SK-MEL-5 (cell line): ENCODE measurements around the gene HLTF. TPM values are rescaled to one million over a fixed set of nuclear protein-coding genes. Genes with fewer than 3 reads are reported as not detected.

ENCODE experiments used
- DNase-seq: peaks from one replicate; pipeline ENCODE4 v3.0.0-alpha.2; 2016; ENCODE audit warnings: low read depth, low spot score
- in situ Hi-C: cut with HindIII; loops from 2 replicates; pipeline ENCODE4 v1.10.0; 2016; ENCODE audit warnings: low sequenced_read_pairs, high pct_unique_total_duplicates, low pct_unique_long_range_greater_than_20kb
- total RNA-seq: library from RNA; depleted of rRNA; stranded (reverse); fragments of >200 nt; shearing (Covaris generic); gene quantifications from 2 replicates; pipeline ENCODE4 v1.2.3, GENCODE V29; 2014

HLTF gene
- total RNA-seq, 1 experiment from 2014 or later: 78.6 TPM

- in situ Hi-C loops: no loop called here
- no peak for DNase-seq
These were observed 4.6 kb upstream of the HLTF start for GRCh38 chr3:149090907-149091306.

- in situ Hi-C loops: no loop called here
- no peak for DNase-seq
These were observed 4.1 kb upstream of the HLTF start for GRCh38 chr3:149090461-149090860.

- in situ Hi-C loops: no loop called here
- DNase-seq: no peak
These were observed 3.1 kb upstream of the HLTF start for GRCh38 chr3:149089395-149089794.

- in situ Hi-C loops: no loop called here
- no peak for DNase-seq
These were observed 875 bp upstream of the HLTF start for GRCh38 chr3:149087208-149087607.

- in situ Hi-C loops: no loop called here
- DNase-seq: peak; percentile 40
These were observed 503 bp downstream of the HLTF start for GRCh38 chr3:149085828-149086231.

- no peak for DNase-seq
- in situ Hi-C loops: no loop called here
These were observed 4.6 kb downstream of the HLTF start for GRCh38 chr3:149081772-149082171.

- no peak for DNase-seq
- in situ Hi-C loops: no loop called here
These were observed 5.6 kb downstream of the HLTF start for GRCh38 chr3:149080699-149081091.

- no peak for DNase-seq
- in situ Hi-C loops: no loop called here
These were observed 6.2 kb downstream of the HLTF start for GRCh38 chr3:149080011-149080698.

- in situ Hi-C loops: no loop called here
- DNase-seq: no peak
These were observed 8.7 kb downstream of the HLTF start for GRCh38 chr3:149077628-149078027.

GRCh38 chr3:149067883-149068282 lies 18.4 kb downstream of the HLTF start:
- in situ Hi-C loops: no loop called here
- no peak for DNase-seq

GRCh38 chr3:149061776-149062175 lies 24.6 kb downstream of the HLTF start:
- in situ Hi-C loops: no loop called here
- DNase-seq: no peak

- in situ Hi-C loops: no loop called here
- no peak for DNase-seq
These were observed 27.7 kb downstream of the HLTF start for GRCh38 chr3:149058602-149059001.

GRCh38 chr3:149058198-149058597 lies 28.1 kb downstream of the HLTF start:
- in situ Hi-C loops: no loop called here
- DNase-seq: no peak

- no peak for DNase-seq
- in situ Hi-C loops: no loop called here
These were observed 30.8 kb downstream of the HLTF start for GRCh38 chr3:149055575-149055974.

GRCh38 chr3:149044339-149045083 lies 41.8 kb downstream of the HLTF start:
- in situ Hi-C loops: no loop called here
- no peak for DNase-seq

GRCh38 chr3:149042789-149043386 lies 43.4 kb downstream of the HLTF start:
- in situ Hi-C loops: no loop called here
- no peak for DNase-seq

- in situ Hi-C loops: no loop called here
- DNase-seq: no peak
These were observed 48.0 kb downstream of the HLTF start for GRCh38 chr3:149038322-149038721.

GRCh38 chr3:149037684-149038083 lies 48.6 kb downstream of the HLTF start:
- in situ Hi-C loops: no loop called here

GRCh38 chr3:149031096-149031495 lies 55.2 kb downstream of the HLTF start:
- DNase-seq: no peak
- in situ Hi-C loops: no loop called here

More at GRCh38 chr3:149037684-149038083, 48.6 kb downstream of the HLTF start:
- DNase-seq: no peak
